Medulla oblongata (tissue), 1 donor: ENCODE data around the gene PSD.

Experiments
- DNase-seq: peaks from one replicate; pipeline ENCODE4 v3.0.0-alpha.2; 2015; ENCODE audit errors: extremely low spot score

Gene PSD

GRCh38 chr10:102404361-102405107 is 14.1 kb downstream of the PSD start:
- no peak for DNase-seq

DNA sequence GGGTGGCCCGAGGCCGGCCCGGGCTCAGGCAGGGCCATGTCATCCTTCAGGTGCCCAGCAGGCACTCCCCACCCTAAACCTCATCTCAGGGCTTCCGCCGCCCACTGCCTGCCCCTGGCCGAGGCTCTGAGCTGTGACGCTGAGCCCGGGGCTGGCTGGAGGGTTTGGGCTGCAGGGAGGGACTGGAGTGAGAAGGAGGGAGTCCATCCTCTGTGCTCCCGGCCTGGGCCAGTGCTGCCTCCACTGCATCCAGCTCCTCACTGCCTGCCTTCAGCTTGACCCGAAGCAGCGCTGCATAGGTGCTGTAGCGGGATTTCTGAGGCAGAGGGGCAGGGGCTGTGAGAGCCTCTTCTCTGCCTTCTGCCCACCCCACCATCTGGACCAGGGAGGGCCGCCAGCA is 15.5 kb downstream of the PSD start:
- no peak for DNase-seq

GRCh38 chr10:102402512-102402896 is 16.1 kb downstream of the PSD start:
- no peak for DNase-seq

DNA sequence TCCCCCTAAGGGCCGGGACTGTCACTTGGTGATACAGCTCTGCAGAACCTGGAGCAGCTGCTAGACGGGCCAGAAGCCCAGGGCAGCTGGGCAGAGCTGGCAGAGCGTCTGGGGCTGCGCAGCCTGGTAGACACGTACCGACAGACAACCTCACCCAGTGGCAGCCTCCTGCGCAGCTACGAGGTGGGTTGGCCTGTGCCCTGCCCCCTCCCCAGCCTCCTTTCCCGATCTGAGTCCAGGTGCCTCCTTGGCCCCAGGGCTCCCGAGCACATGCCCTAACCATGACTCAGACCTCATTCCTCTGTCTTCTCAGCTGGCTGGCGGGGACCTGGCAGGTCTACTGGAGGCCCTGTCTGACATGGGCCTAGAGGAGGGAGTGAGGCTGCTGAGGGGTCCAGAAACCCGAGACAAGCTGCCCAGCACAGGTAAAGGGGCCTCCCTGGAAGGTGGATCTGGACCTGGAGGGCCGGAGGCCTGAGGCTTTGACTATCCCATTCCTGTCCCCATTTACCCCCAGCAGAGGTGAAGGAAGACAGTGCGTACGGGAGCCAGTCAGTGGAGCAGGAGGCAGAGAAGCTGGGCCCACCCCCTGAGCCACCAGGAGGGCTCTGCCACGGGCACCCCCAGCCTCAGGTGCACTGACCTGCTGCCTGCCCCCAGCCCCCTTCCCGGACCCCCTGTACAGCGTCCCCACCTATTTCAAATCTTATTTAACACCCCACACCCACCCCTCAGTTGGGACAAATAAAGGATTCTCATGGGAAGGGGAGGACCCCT is 16.7 kb downstream of the PSD start:
- no peak for DNase-seq

GRCh38 chr10:102401342-102401654 is 17.3 kb downstream of the PSD start:
- DNase-seq = no peak

- no peak for DNase-seq
These were observed 17.8 kb downstream of the PSD start for GRCh38 chr10:102400598-102401341.

DNA sequence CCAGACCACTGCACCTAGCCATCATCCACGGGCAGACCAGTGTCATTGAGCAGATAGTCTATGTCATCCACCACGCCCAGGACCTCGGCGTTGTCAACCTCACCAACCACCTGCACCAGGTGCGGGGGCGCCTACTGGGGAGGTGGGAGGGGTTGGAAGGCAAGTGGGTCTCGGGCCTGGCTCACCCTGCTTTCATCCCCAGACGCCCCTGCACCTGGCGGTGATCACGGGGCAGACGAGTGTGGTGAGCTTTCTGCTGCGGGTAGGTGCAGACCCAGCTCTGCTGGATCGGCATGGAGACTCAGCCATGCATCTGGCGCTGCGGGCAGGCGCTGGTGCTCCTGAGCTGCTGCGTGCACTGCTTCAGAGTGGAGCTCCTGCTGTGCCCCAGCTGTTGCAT is 18.5 kb downstream of the PSD start:
- no peak for DNase-seq

DNA sequence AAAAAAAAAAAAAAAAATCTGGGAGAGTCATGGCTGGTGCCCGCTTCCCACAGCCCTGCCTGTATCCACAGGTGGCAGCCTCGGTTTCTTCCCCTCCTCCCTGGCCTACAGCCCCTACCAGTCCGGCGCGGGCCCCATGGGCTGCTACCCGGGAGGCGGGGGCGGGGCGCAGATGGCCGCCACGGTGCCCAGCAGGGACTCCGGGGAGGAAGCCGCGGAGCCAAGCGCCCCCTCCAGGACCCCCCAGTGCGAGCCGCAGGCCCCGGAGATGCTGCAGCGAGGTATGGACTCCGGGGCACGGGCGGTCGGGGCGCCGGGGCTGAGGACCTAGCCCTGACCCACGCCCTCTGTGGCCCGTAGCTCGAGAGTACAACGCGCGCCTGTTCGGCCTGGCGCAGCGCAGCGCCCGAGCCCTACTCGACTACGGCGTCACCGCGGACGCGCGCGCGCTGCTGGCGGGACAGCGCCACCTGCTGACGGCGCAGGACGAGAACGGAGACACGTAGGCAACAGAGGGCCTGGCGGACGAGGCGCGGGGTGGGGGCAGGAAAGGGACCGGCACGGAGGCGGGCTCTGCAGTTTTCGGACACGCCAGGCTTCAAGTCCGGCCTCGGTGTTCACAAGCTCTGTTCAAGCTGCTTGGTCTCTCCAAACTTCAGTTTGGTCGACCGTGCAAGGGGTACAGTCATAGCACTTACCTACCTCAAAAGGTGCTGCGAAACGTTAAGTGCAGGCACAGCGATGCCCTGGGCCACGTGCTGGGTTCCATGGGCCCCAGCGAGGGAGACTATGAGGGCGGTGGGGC is 19.2 kb downstream of the PSD start:
- DNase-seq = peak; percentile 87

DNA sequence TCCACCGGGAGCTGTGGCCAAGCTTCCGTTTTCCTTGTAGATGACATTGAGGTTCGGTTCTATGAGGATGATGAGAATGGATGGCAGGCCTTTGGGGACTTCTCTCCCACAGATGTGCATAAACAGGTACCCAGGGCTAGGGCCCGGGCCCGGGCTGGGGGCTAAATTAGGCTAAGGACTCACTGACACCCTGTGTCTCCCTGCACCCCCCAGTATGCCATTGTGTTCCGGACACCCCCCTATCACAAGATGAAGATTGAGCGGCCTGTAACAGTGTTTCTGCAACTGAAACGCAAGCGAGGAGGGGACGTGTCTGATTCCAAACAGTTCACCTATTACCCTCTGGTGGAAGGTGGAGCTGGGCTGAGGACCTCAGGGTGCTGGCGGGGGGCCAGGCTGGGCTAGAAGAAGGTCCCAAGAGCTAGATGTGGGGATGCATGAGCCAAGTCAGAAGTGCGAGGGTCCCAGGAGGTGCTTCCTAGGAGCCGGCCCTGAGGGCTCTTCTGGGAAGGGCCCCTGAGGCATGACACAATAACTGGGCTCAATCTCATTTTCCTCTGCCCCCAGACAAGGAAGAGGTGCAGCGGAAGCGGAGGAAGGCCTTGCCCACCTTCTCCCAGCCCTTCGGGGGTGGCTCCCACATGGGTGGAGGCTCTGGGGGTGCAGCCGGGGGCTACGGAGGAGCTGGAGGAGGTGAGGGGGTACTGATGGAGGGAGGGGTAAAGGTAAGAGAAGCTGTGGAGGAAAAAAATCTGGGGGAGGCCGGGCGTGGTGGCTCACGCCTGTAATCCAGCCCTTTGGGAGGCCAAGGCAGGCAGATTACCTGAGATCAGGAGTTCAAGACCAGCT is 20.2 kb downstream of the PSD start:
- DNase-seq = no peak

GRCh38 chr10:102397222-102398171 is 21.1 kb downstream of the PSD start:
- DNase-seq = no peak

DNA sequence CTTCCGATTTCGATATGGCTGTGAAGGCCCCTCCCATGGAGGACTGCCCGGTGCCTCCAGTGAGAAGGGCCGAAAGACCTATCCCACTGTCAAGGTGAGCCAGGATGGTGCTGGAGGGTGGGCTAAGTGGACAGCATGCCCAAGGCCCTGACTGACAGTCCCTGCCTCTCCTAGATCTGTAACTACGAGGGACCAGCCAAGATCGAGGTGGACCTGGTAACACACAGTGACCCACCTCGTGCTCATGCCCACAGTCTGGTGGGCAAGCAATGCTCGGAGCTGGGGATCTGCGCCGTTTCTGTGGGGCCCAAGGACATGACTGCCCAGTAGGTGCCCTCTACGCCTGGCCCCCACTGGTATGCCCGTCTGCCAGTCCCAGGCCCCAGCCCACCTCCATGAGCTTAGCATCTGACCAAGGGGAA is 21.8 kb downstream of the PSD start:
- DNase-seq = no peak

DNA sequence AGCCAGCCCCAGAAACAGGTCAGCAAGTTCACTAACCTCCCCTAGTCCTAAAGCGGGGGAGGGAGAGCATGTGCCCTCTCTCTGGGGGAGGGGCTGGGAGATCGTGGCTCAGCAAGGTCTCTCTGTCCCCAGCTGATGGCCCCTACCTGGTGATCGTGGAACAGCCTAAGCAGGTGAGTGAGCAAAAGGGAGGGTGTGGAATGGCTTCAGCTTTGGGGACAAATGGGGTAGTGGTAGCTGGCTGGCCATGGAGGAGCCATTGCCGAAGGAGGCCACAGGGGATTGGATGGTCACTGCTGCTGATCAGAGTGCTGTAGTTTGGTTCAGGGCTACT is 22.3 kb downstream of the PSD start:
- DNase-seq = no peak

DNA sequence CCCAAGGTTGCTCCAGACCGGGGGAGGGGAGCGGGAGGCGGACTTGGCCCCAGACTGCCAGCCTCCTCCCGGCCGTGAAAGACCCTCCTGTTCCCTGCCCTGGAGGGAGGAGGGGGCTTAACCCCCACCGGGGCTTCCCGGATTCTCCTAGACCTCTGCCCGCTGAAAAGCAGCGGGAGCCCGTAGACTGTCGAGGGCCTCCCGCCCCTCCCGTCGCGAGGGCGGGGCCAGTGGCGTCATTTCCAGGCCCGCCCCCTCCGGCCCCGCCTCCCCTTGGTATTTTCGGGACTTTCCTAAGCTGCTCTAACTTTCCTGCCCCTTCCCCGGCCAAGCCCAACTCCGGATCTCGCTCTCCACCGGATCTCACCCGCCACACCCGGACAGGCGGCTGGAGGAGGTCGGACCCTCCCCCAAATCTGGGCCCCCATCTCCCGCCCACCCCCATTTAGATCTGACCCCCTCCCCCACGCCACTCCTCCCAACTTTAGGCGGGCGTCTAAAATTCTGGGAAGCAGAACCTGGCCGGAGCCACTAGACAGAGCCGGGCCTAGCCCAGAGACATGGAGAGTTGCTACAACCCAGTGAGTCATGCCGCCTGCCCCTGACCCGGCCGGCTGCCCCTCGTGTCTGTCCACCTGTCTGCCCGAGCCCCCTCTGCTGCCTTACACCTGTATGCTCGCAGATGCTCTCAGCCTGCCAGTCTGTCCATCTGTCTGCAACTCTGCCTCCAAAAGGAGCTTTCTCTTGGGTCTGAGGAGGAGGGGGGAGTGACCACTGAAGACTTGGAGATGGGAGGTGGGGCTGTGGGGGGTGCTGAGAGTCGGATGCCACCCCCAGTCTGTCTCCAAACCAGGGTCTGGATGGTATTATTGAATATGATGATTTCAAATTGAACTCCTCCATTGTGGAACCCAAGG is 22.9 kb downstream of the PSD start, which contains the start of gene NFKB2:
NFKB2 (plus strand) TSS at position 306 of the 917 bp plus-strand sequence; CDS start at position 561, 255 bp downstream.
- DNase-seq = peak; percentile 93

DNA sequence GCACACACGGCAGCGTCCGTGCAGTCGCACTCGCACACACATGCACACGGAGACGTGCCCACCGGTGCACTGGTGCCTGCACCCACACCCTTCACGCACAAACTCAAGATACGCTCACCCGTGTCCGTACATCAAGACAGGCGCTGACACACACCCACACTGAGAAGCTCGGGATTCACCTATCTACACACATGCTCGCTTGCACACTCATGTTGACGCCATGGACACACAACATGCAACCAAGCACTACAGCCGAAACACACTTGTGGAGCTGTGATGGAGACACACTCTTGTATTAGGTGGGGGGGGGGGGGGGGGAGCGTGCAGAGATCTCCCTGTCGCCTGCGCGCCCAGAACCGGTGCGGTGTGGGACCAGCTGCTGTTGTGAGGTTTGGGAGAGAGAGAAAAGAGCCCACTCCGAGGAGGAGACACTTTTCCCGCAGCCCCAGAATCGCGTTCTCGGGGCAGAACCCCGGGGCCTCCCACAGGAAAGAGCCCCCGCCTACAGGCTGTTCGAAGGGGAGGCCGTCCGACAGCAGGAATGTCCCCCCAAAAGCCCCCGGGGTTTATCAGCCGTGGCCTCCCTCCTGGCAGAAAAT is 23.7 kb downstream of the PSD start:
- DNase-seq = peak; percentile 18

- DNase-seq = peak; percentile 91
These were observed 24.3 kb downstream of the PSD start for GRCh38 chr10:102394079-102394800.

GRCh38 chr10:102393411-102394078 is 25.0 kb downstream of the PSD start:
- no peak for DNase-seq

DNA sequence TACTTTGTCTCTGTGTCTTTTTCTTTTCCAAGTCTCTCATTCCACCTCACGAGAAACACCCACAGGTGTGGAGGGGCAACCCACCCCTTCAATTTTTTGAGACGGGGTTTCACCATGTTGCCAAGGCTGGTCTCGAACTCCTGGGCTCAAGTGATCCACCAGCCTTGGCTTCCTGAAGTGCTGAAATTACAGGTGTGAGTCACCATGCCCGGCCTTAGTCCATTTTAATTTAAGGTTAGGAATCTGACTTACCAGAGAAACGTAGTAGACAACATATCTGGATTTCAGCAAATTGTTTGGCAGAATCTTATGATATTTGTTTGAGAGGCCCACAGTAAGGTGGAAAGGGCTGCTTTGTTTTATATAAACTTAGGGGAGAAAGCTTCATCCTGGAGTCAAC is 26.3 kb downstream of the PSD start:
- no peak for DNase-seq
